HG03139 (cell line): ENCODE results near the gene INPP4B.
"Not testable (repeated sequence)": the region's sequence is repeated elsewhere in the genome, so short reads cannot be mapped to it uniquely, and the experiment has no call there.

Experiments used
- ATAC-seq: cut with Tn5 transposase; IDR thresholded peaks from one replicate; pipeline ENCODE4 v1.9.1; 2021; ENCODE audit not compliant: unreplicated experiment

INPP4B gene

GRCh38 chr4:142104041-142104440, 742.1 kb downstream of the INPP4B start:
- no peak for ATAC-seq

GRCh38 chr4:142101401-142101800, 744.7 kb downstream of the INPP4B start:
- no peak for ATAC-seq

- no peak for ATAC-seq
These were observed 745.2 kb downstream of the INPP4B start for GRCh38 chr4:142100941-142101340.

DNA sequence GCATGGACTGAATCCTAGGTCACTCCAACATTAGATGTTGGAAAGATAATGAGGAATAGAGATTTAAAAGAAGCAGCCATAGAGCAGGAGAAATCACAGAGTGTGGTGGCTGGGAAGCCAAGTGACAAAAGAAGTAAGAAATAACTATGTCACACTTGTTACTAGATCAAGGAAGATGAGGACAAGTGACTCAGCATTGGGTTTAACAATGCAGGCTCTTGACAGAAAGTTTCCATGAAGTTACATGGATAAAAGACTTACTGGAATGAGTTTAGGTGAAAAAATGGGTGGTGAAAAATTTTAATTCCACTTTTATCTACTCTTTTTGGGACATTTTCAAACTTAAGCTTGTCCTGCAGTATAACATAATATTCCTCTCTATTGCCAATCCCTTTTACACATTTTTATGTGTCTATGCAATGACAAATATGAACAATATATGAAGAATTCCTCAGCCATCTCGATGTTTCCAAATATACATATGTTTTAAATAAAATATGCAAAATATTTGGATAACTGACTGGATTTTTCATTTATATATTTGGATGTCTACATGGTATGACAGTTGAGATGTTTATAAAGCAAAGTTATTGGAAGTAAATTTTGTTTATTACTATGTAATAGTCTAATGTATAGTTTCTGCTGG, 747.1 kb downstream of the INPP4B start:
- ATAC-seq = no peak

GRCh38 chr4:142098380-142098779, 747.7 kb downstream of the INPP4B start:
- no peak for ATAC-seq

GRCh38 chr4:142097015-142097414, 749.1 kb downstream of the INPP4B start:
- no peak for ATAC-seq

GRCh38 chr4:142095886-142096605, 750.1 kb downstream of the INPP4B start:
- ATAC-seq = no peak

- ATAC-seq = no peak
These were observed 753.2 kb downstream of the INPP4B start for GRCh38 chr4:142092941-142093340.

- ATAC-seq = no peak
These were observed 754.4 kb downstream of the INPP4B start for GRCh38 chr4:142091691-142092182.

- no peak for ATAC-seq
These were observed 755.0 kb downstream of the INPP4B start for GRCh38 chr4:142091085-142091513.

- ATAC-seq = no peak
These were observed 757.2 kb downstream of the INPP4B start for GRCh38 chr4:142088906-142089305.

- ATAC-seq = no peak
These were observed 760.4 kb downstream of the INPP4B start for GRCh38 chr4:142085513-142086292.

- no peak for ATAC-seq
These were observed 762.8 kb downstream of the INPP4B start for GRCh38 chr4:142083264-142083663.

GRCh38 chr4:142081025-142081424, 765.1 kb downstream of the INPP4B start:
- ATAC-seq = no peak

- no peak for ATAC-seq
These were observed 766.1 kb downstream of the INPP4B start for GRCh38 chr4:142079959-142080358.

DNA sequence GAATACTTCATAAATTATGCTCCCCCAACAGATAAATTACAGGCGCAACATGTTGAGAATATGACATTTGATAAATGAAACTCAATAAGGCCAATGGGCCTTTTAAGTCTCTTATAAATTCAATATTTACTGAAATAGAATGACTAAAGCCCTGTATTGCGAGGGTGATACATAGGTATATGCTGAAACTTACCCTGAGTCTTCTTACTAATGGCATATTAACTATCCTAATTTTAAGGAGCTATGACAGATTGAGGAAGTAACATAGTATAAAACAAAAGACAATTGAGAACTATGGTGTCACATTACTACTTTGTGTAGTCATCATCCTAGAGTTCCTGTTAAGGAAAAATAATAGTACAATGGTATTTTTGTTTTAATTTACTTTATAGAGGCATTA, 769.1 kb downstream of the INPP4B start:
- no peak for ATAC-seq

DNA sequence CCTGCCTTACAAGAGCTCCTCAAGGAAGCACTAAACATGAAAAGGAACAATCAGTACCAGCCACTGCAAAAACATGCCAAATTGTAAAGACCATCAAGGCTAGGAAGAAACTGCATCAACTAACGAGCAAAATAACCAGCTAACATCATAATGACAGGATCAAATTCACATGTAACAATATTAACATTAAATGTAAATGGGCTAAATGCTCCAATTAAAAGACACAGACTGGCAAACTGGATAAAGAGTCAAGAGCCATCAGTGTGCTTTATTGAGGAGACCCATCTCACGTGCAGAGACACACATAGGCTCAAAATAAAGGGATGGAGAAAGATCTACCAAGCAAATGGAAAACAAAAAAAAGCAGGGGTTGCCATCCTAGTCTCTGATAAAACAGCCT, 777.8 kb downstream of the INPP4B start:
- not testable (repeated sequence) for ATAC-seq

DNA sequence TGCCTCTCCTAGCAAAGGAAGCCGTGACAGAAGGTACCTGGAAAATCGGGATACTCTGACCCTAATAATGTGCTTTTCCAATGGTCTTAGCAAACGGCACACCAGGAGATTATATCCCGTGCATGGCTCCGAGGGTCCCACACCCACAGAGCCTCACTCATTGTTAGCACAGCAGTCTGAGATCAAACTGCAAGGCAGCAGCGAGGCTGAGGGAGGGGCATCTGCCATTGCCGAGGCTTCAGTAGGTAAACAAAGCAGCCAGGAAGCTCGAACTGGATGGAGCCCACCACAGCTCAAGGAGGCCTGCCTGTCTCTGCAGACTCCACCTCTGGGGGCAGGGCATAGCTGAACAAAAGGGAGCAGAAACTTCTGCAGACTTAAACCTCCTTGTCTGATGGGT, 779.5 kb downstream of the INPP4B start:
- not testable (repeated sequence) for ATAC-seq

GRCh38 chr4:142065086-142065647, 780.9 kb downstream of the INPP4B start:
- ATAC-seq = no peak

GRCh38 chr4:142064181-142064580, 781.9 kb downstream of the INPP4B start:
- ATAC-seq = no peak

DNA sequence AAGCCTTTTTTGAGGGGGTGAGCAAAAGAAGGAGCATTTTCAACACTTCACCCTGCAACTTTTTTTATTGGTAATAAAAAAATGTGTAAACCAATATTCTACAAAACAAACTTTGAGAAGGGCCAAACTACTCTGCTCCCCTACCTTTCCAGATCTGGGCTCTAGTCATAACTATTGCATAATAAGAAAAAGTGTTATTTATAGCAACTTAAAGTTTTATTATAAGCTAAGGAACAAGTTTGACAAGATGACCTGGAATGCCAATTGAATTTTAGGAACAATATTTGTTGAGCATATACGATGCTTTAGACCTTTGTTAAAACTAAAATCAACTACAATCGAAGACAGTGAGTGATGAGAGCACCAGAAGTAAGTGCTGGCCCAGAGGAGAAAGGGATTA, 800.1 kb downstream of the INPP4B start:
- ATAC-seq = no peak
